GM23248 (cell line): Measurements from ENCODE around the gene KAZN. TPM values are rescaled to one million over a fixed set of nuclear protein-coding genes. Genes with fewer than 3 reads are reported as not detected.

Experiments used
- DNase-seq: peaks from one replicate; pipeline ENCODE4 v3.0.0-alpha.2; 2015
- H2AFZ ChIP-seq: fragments of 200-600 bp; sonication (generic); 2 replicates; pipeline ENCODE4 v1.6.1; 2016; ENCODE audit warnings: antibody characterized with exemption
- H3F3A ChIP-seq: fragments of 200-600 bp; sonication (generic); 2 replicates; pipeline ENCODE4 v1.6.1; 2016; ENCODE audit warnings: mild to moderate bottlenecking, antibody characterized with exemption, mixed run types; ENCODE audit not compliant: insufficient read depth
- H3K27ac ChIP-seq: fragments of 200-600 bp; sonication (generic); 2 replicates; pipeline ENCODE4 v1.5.1; 2016; ENCODE audit warnings: mild to moderate bottlenecking
- H3K27me3 ChIP-seq: fragments of 200-600 bp; sonication (generic); replicated peaks from 2 replicates; pipeline ENCODE4 v1.6.1; 2016; ENCODE audit warnings: mild to moderate bottlenecking; ENCODE audit not compliant: insufficient read depth
- H3K36me3 ChIP-seq: fragments of 200-600 bp; sonication (generic); 2 replicates; pipeline ENCODE4 v1.6.1; 2016; ENCODE audit warnings: low read depth, mild to moderate bottlenecking
- H3K4me1 ChIP-seq: fragments of 200-600 bp; sonication (generic); 2 replicates; pipeline ENCODE4 v1.6.1; 2016; ENCODE audit warnings: mild to moderate bottlenecking; ENCODE audit not compliant: insufficient read depth
- H3K4me2 ChIP-seq: fragments of 200-600 bp; sonication (generic); one replicate; pipeline ENCODE4 v1.6.1; 2016; ENCODE audit warnings: mild to moderate bottlenecking; ENCODE audit not compliant: unreplicated experiment
- H3K4me3 ChIP-seq: fragments of 200-600 bp; sonication (generic); 2 replicates; pipeline ENCODE4 v1.5.1; 2016; ENCODE audit warnings: mild to moderate bottlenecking
- H3K79me2 ChIP-seq: fragments of 200-600 bp; sonication (generic); 2 replicates; pipeline ENCODE4 v1.6.1; 2016; ENCODE audit warnings: mild to moderate bottlenecking; ENCODE audit not compliant: insufficient read depth
- H3K9ac ChIP-seq: fragments of 200-600 bp; sonication (generic); 2 replicates; pipeline ENCODE4 v1.6.1; 2016; ENCODE audit warnings: mild to moderate bottlenecking
- H3K9me2 ChIP-seq: fragments of 200-600 bp; sonication (generic); 2 replicates; pipeline ENCODE4 v1.6.1; 2016; ENCODE audit warnings: mixed run types, mild to moderate bottlenecking, moderate library complexity; ENCODE audit not compliant: insufficient read depth
- H3K9me3 ChIP-seq: fragments of 200-600 bp; sonication (generic); one replicate; pipeline ENCODE4 v1.6.1; 2017; ENCODE audit warnings: low read depth
- H4K20me1 ChIP-seq: fragments of 200-600 bp; sonication (generic); 2 replicates; pipeline ENCODE4 v1.6.0; 2016; ENCODE audit not compliant: insufficient read depth
- EZH2 ChIP-seq: fragments of 200-600 bp; sonication (generic); IDR thresholded peaks from 2 replicates; pipeline ENCODE4 v1.6.1; 2018; ENCODE audit warnings: antibody characterized with exemption, mild to moderate bottlenecking; ENCODE audit not compliant: insufficient read depth, poor library complexity, severe bottlenecking
- EZH2phosphoT487 ChIP-seq: fragments of 200-600 bp; sonication (generic); IDR thresholded peaks from 2 replicates; pipeline ENCODE4 v1.6.1; 2018; ENCODE audit warnings: antibody characterized with exemption, moderate library complexity, mild to moderate bottlenecking, low read depth; ENCODE audit not compliant: insufficient read depth
- WGBS, 2 experiments: methylation state at CpG; one replicate each; pipeline ENCODE4 v1.1.6; 2015 to 2017; ENCODE audit warnings: low lambda C conversion rate in 2 of 2, low coverage in 1 of 2; ENCODE audit errors: missing lambda C conversion rate in 2 of 2; 5-methylcytosine and 5-hydroxymethylcytosine counted together
- in situ Hi-C: fragments of 300-500 bp; cut with MboI; formaldehyde crosslinking; loops from 2 replicates; pipeline ENCODE4 v1.15.0; 2020
- polyA plus RNA-seq: library from polyadenylated mRNA; unstranded; fragments of >200 nt; fragmentation: Nextera tagmentation; extraction: Ambion mirVana; gene quantifications from 2 replicates; pipeline ENCODE4 v1.2.1, GENCODE V29; 2016
- total RNA-seq: library from RNA; depleted of rRNA; stranded (reverse); fragments of >200 nt; shearing (Covaris generic); gene quantifications from 2 replicates; pipeline ENCODE4 v1.2.3, GENCODE V29; 2014

The KAZN gene
- total and polyA plus RNA-seq, 2 experiments from 2014 or later, result 4.9 to 7.2 TPM

GRCh38 chr1:14855801-14856200 is 257.3 kb downstream of the KAZN start:
- H3K36me3 ChIP-seq, result no peaks in the 10 kb centered on the region
- H3K27ac ChIP-seq, result no peak overlapping the region
- DNase-seq, result no peak
- H3F3A ChIP-seq, result no peaks in the 10 kb centered on the region
- in situ Hi-C loops, result no loop called here
- no peaks in the 10 kb centered on the region for H4K20me1 ChIP-seq
- H3K9me2 ChIP-seq, result no peaks in the 10 kb centered on the region
- H3K9me3 ChIP-seq, result no peaks in the 10 kb centered on the region
- H3K79me2 ChIP-seq, result no peaks in the 10 kb centered on the region
- TF ChIP-seq EZH2phosphoT487 (no peak), EZH2 (no peak)
- no peaks in the 10 kb centered on the region for H3K27me3 ChIP-seq
- no peak overlapping the region for H2AFZ ChIP-seq
- H3K9ac ChIP-seq, result no peak overlapping the region
- 84 to 85% methylated on average over 6 of the region's 6 CpGs for WGBS, 2 experiments
- H3K4me2 ChIP-seq, result no peak overlapping the region
- H3K4me1 ChIP-seq, result peaks cover 6% of the 10 kb centered on the region; the same call in 1 of the 2 replicates
- no peak overlapping the region for H3K4me3 ChIP-seq

- Histone ChIP-seq H4K20me1 (no peaks in the 10 kb centered on the region), H3K79me2 (no peaks in the 10 kb centered on the region), H3K9ac (no peak overlapping the region), H3K9me2 (no peaks in the 10 kb centered on the region), H3K27me3 (no peaks in the 10 kb centered on the region), H3F3A (no peaks in the 10 kb centered on the region), H3K4me3 (no peak overlapping the region), H3K36me3 (no peaks in the 10 kb centered on the region), H3K4me2 (no peak overlapping the region), H3K27ac (no peak overlapping the region), H3K4me1 (peaks cover 6% of the 10 kb centered on the region; the same call in 1 of the 2 replicates), H3K9me3 (no peaks in the 10 kb centered on the region), H2AFZ (no peak overlapping the region)
- WGBS, 2 experiments, result 80 to 82% methylated on average over 10 of the region's 10 CpGs
- TF ChIP-seq EZH2phosphoT487 (no peak), EZH2 (no peak)
- in situ Hi-C loops, result no loop called here
- peak; percentile 40 for DNase-seq
Observed at GRCh38 chr1:14857436-14858195, 259.1 kb downstream of the KAZN start.

GRCh38 chr1:14862114-14862771 is 263.8 kb downstream of the KAZN start:
- Histone ChIP-seq H3K79me2 (no peaks in the 10 kb centered on the region), H3F3A (no peaks in the 10 kb centered on the region), H3K9ac (no peak overlapping the region), H3K4me2 (no peak overlapping the region), H3K27me3 (peaks cover 12% of the 10 kb centered on the region; the same call in 1 of the 2 replicates), H3K9me2 (no peaks in the 10 kb centered on the region), H3K4me3 (no peak overlapping the region), H4K20me1 (no peaks in the 10 kb centered on the region), H2AFZ (no peak overlapping the region), H3K9me3 (no peaks in the 10 kb centered on the region), H3K4me1 (no peaks in the 10 kb centered on the region), H3K27ac (no peak overlapping the region), H3K36me3 (no peaks in the 10 kb centered on the region)
- DNase-seq, result no peak
- in situ Hi-C loops, result no loop called here
- 70 to 76% methylated on average over 13 of the region's 13 CpGs for WGBS, 2 experiments
- TF ChIP-seq EZH2phosphoT487 (no peak), EZH2 (no peak)

- H3K9ac ChIP-seq, result no peak overlapping the region
- no peaks in the 10 kb centered on the region for H3K36me3 ChIP-seq
- WGBS, 2 experiments, result 81 to 84% methylated on average over 5 of the region's 5 CpGs
- peaks cover 12% of the 10 kb centered on the region; the same call in 1 of the 2 replicates for H3K27me3 ChIP-seq
- no peaks in the 10 kb centered on the region for H3K9me2 ChIP-seq
- H3K79me2 ChIP-seq, result no peaks in the 10 kb centered on the region
- TF ChIP-seq EZH2 (no peak), EZH2phosphoT487 (no peak)
- H3K4me3 ChIP-seq, result no peak overlapping the region
- H4K20me1 ChIP-seq, result no peaks in the 10 kb centered on the region
- H3K9me3 ChIP-seq, result no peaks in the 10 kb centered on the region
- no peak for DNase-seq
- H3K4me2 ChIP-seq, result no peak overlapping the region
- no peak overlapping the region for H2AFZ ChIP-seq
- in situ Hi-C loops, result no loop called here
- H3F3A ChIP-seq, result no peaks in the 10 kb centered on the region
- no peak overlapping the region for H3K27ac ChIP-seq
- H3K4me1 ChIP-seq, result no peaks in the 10 kb centered on the region
Observed at GRCh38 chr1:14865106-14865505, 266.6 kb downstream of the KAZN start.
